K562 (cell line): ENCODE results near the gene NME9. TPM values are rescaled to one million over a fixed set of nuclear protein-coding genes. Genes with fewer than 3 reads are reported as not detected.
A peak's percentile ranks its signal among the peaks of the same experiment; 100 is the strongest.

ENCODE experiments used
- ATF1 ChIP-seq, 2 experiments: fragments of 450-650 bp in 1 of 2; IDR thresholded peaks; 2 replicates each; pipeline ENCODE4 v1.6.1; 2016; ENCODE audit warnings: missing compliant biosample characterization in 1 of 2, missing genetic modification characterization in 1 of 2
- BACH1 ChIP-seq: fragments of 200-800 bp; sonication (Bioruptor generic); IDR thresholded peaks from 2 replicates; pipeline ENCODE4 v1.6.1; 2016; ENCODE audit warnings: missing genetic modification characterization, missing compliant biosample characterization
- CTCF ChIP-seq, 3 experiments: IDR thresholded peaks in 2 of 3; conservative IDR thresholded peaks in 1 of 3; 2 replicates each; pipeline ENCODE4 v1.5.1; 2011 to 2012; ENCODE audit warnings: low read length in 3 of 3, mild to moderate bottlenecking in 3 of 3, control low read depth in 2 of 3, improper control_type of control experiment in 1 of 3, inconsistent platforms in 1 of 3, low read depth in 1 of 3, mixed read lengths in 1 of 3, moderate library complexity in 1 of 3; ENCODE audit not compliant: insufficient read depth in 2 of 3
- DPF2 ChIP-seq: fragments of 450-650 bp; IDR thresholded peaks from 2 replicates; pipeline ENCODE4 v1.6.1; 2016
- HDAC1 ChIP-seq, 2 experiments: fragments of 450-650 bp; IDR thresholded peaks; 2 replicates each; pipeline ENCODE4 v1.6.1; 2016 to 2017; ENCODE audit warnings: inconsistent platforms in 1 of 2, mild to moderate bottlenecking in 1 of 2, moderate library complexity in 1 of 2
- HNRNPL ChIP-seq: fragments of 200-400 bp; formaldehyde crosslinking; IDR thresholded peaks from 2 replicates; pipeline ENCODE4 v1.6.1; 2017; ENCODE audit warnings: low read depth, mild to moderate bottlenecking, low read length
- ILF3 ChIP-seq: fragments of 450-650 bp; IDR thresholded peaks from 2 replicates; pipeline ENCODE4 v1.6.1; 2018; ENCODE audit warnings: antibody characterized with exemption, mild to moderate bottlenecking, moderate library complexity, borderline replicate concordance
- RUNX1 ChIP-seq: sonication (generic); IDR thresholded peaks from 2 replicates; pipeline ENCODE4 v1.6.1; 2016; ENCODE audit warnings: antibody characterized with exemption, low read depth
- SP1 ChIP-seq: sonication (generic); formaldehyde crosslinking; IDR thresholded peaks from 2 replicates; pipeline ENCODE4 v1.8.1; 2022; ENCODE audit warnings: mild to moderate bottlenecking, missing genetic modification reagents
- SUPT5H ChIP-seq: fragments of 450-650 bp; IDR thresholded peaks from 2 replicates; pipeline ENCODE4 v1.6.1; 2016
- TFAM ChIP-seq: fragments of 250-450 bp; sonication (Bioruptor Pico); conservative IDR thresholded peaks from 2 replicates; pipeline ENCODE4 v1.5.0; 2021; ENCODE audit warnings: mild to moderate bottlenecking, moderate library complexity
- THAP12 ChIP-seq: fragments of 250-450 bp; sonication (Bioruptor Pico); IDR thresholded peaks from 2 replicates; pipeline ENCODE4 v1.9.0; 2021; ENCODE audit warnings: mild to moderate bottlenecking, inconsistent platforms
- ZFP1 ChIP-seq: fragments of 450-650 bp; formaldehyde crosslinking; IDR thresholded peaks from 2 replicates; pipeline ENCODE4 v1.4.0; 2020; ENCODE audit warnings: mild to moderate bottlenecking, mixed read lengths
- ZNF277 ChIP-seq: fragments of 250-450 bp; sonication (Bioruptor Pico); IDR thresholded peaks from 2 replicates; pipeline ENCODE4 v1.8.0; 2022; ENCODE audit warnings: inconsistent platforms, mild to moderate bottlenecking, moderate library complexity, borderline replicate concordance
- ZNF347 ChIP-seq: fragments of 450-650 bp; formaldehyde crosslinking; IDR thresholded peaks from 2 replicates; pipeline ENCODE4 v1.4.0; 2020; ENCODE audit warnings: low read depth, mild to moderate bottlenecking, moderate library complexity
- ZNF609 ChIP-seq: sonication (generic); formaldehyde crosslinking; IDR thresholded peaks from 2 replicates; pipeline ENCODE4 v1.8.1; 2023; ENCODE audit warnings: missing genetic modification reagents, mild to moderate bottlenecking, borderline replicate concordance
- ZNF778 ChIP-seq: fragments of 450-650 bp; formaldehyde crosslinking; IDR thresholded peaks from 2 replicates; pipeline ENCODE4 v1.4.0; 2020; ENCODE audit warnings: mild to moderate bottlenecking, moderate library complexity
- polyA plus RNA-seq, 8 experiments: library from polyadenylated mRNA; depleted of rRNA in 4 of 8; stranded (reverse) in 5 of 8; unstranded in 3 of 8; fragments of >200 nt; fragmentation: Nextera tagmentation in 2 of 8; fragmentation: Illumina TruSeq in 1 of 8; extraction: Ambion mirVana in 2 of 8; extraction: Trizol in 1 of 8; gene quantifications; 2 replicates each; pipeline versions ENCODE4 v1.2.1 to v1.2.3, GENCODE V29; 2011 to 2014; ENCODE audit warnings: inconsistent platforms in 1 of 8, missing spikeins in 1 of 8
- total RNA-seq, 7 experiments: library from RNA; depleted of rRNA in 6 of 7; stranded (reverse); fragments of >200 nt in 6 of 7; fragmentation: Illumina TruSeq in 2 of 7; extraction: Trizol in 2 of 7; gene quantifications; 2 replicates each; pipeline versions ENCODE4 v1.2.1 to v1.2.3, GENCODE V29; 2011 to 2021; ENCODE audit warnings: low replicate concordance in 1 of 7

Gene NME9
- total and polyA plus RNA-seq, 9 of the 15 experiments (the other 6 are each of a cell fraction or from before 2014, with no cell fraction given) = 0.05 to 0.15 (median 0.13) TPM; not detected in 6

GRCh38 chr3:138329127-138329983 is at the start of gene NME9 (continued):
- TF ChIP-seq THAP12 (CRISPR knock-in tag) (no peak), ZNF778 (no peak), SP1 (CRISPR knock-in tag) (peak; percentile 61; the same call in 1 of the 2 replicates), ZNF609 (CRISPR knock-in tag) (no peak), SUPT5H (no peak), ILF3 (no peak), RUNX1 (no peak), ZNF277 (no peak), ZNF347 (CRISPR knock-in tag) (no peak), ZFP1 (CRISPR knock-in tag) (no peak), TFAM (CRISPR knock-in tag) (no peak), BACH1 (no peak), ATF1 (CRISPR knock-in tag; IDR thresholded peaks at IDR 0.05) (no peak), ATF1 (tag; IDR thresholded peaks at IDR 0.05) (no peak), HNRNPL (no peak), DPF2 (no peak), CTCF (IDR thresholded peaks at IDR 0.05 in 2 of 3, conservative IDR thresholded peaks at IDR 0.05 in 1 of 3; ENCODE audit: insufficient read depth in 2 of 3, low read depth in 1 of 3, low read length in 3 of 3) (peak; percentile 59 to 72 (median 69)), HDAC1 (IDR thresholded peaks at IDR 0.05) (no peak)
